Stimulated activated naive CD8-positive, alpha-beta T cell treated with anti-CD3 and anti-CD28 coated beads, Interleukin-15, Interleukin-2, amounts not matched to agents 100 ng/mL and 50 ng/mL, for 24 hours (primary cell): ENCODE data around the gene FGD3.
"Not testable (repeated sequence)": the region's sequence is repeated elsewhere in the genome, so short reads cannot be mapped to it uniquely, and the experiment has no call there.

Experiments used
- H3K27ac Mint-ChIP-seq: one replicate; pipeline ENCODE4 v1.8.0; 2021; ENCODE audit warnings: mild to moderate bottlenecking, mixed read lengths
- H3K27me3 Mint-ChIP-seq: one replicate; pipeline ENCODE4 v1.8.0; 2021; ENCODE audit warnings: mixed read lengths
- H3K36me3 Mint-ChIP-seq: one replicate; pipeline ENCODE4 v1.8.0; 2021; ENCODE audit warnings: low read depth, mixed read lengths
- H3K4me1 Mint-ChIP-seq: one replicate; pipeline ENCODE4 v1.8.0; 2021; ENCODE audit warnings: low read depth, mixed read lengths
- H3K4me3 Mint-ChIP-seq: one replicate; pipeline ENCODE4 v1.8.0; 2021; ENCODE audit warnings: mild to moderate bottlenecking, mixed read lengths
- H3K9me3 Mint-ChIP-seq: one replicate; pipeline ENCODE4 v1.8.0; 2021; ENCODE audit warnings: mixed read lengths

FGD3 gene

GRCh38 chr9:92979283-92980056 lies 32.1 kb downstream of the FGD3 start:
- H3K27ac Mint-ChIP-seq: peak overlapping the region; percentile 89
- peaks cover 70% of the 10 kb centered on the region for H3K36me3 Mint-ChIP-seq
- no peaks in the 10 kb centered on the region for H3K27me3 Mint-ChIP-seq
- peaks cover 76% of the 10 kb centered on the region for H3K4me1 Mint-ChIP-seq
- H3K4me3 Mint-ChIP-seq: peak overlapping the region; percentile 61
- H3K9me3 Mint-ChIP-seq: peaks cover 13% of the 10 kb centered on the region

- Mint-ChIP-seq H3K36me3 (peaks cover 73% of the 10 kb centered on the region), H3K4me1 (peaks cover 73% of the 10 kb centered on the region), H3K27ac (peak overlapping the region; percentile 89), H3K27me3 (no peaks in the 10 kb centered on the region), H3K4me3 (peak overlapping the region; percentile 61), H3K9me3 (peaks cover 13% of the 10 kb centered on the region)
Observed at GRCh38 chr9:92980085-92980745, 32.9 kb downstream of the FGD3 start.

- peaks cover 17% of the 10 kb centered on the region for H3K9me3 Mint-ChIP-seq
- peak overlapping the region; percentile 59 for H3K27ac Mint-ChIP-seq
- no peaks in the 10 kb centered on the region for H3K27me3 Mint-ChIP-seq
- H3K4me3 Mint-ChIP-seq: no peak overlapping the region
- peaks cover 82% of the 10 kb centered on the region for H3K36me3 Mint-ChIP-seq
- peaks cover 74% of the 10 kb centered on the region for H3K4me1 Mint-ChIP-seq
Observed at GRCh38 chr9:92982130-92982529, 34.8 kb downstream of the FGD3 start.

- peaks cover 74% of the 10 kb centered on the region for H3K4me1 Mint-ChIP-seq
- no peaks in the 10 kb centered on the region for H3K27me3 Mint-ChIP-seq
- peaks cover 83% of the 10 kb centered on the region for H3K36me3 Mint-ChIP-seq
- no peak overlapping the region for H3K27ac Mint-ChIP-seq
- H3K9me3 Mint-ChIP-seq: peaks cover 17% of the 10 kb centered on the region
- no peak overlapping the region for H3K4me3 Mint-ChIP-seq
Observed at GRCh38 chr9:92983984-92984589, 36.8 kb downstream of the FGD3 start.

- Mint-ChIP-seq H3K4me3 (no peak overlapping the region), H3K4me1 (peaks cover 74% of the 10 kb centered on the region), H3K36me3 (peaks cover 83% of the 10 kb centered on the region), H3K27ac (no peak overlapping the region), H3K9me3 (peaks cover 17% of the 10 kb centered on the region), H3K27me3 (no peaks in the 10 kb centered on the region)
Observed at GRCh38 chr9:92984976-92985375, 37.7 kb downstream of the FGD3 start.

GRCh38 chr9:92986176-92987119 lies 39.1 kb downstream of the FGD3 start:
- H3K27ac Mint-ChIP-seq: peak overlapping the region; percentile 76
- H3K27me3 Mint-ChIP-seq: no peaks in the 10 kb centered on the region
- peaks cover 17% of the 10 kb centered on the region for H3K9me3 Mint-ChIP-seq
- peaks cover 74% of the 10 kb centered on the region for H3K4me1 Mint-ChIP-seq
- H3K36me3 Mint-ChIP-seq: peaks cover 79% of the 10 kb centered on the region
- H3K4me3 Mint-ChIP-seq: no peak overlapping the region

GRCh38 chr9:92988215-92988768 lies 41.0 kb downstream of the FGD3 start:
- Mint-ChIP-seq H3K4me1 (peaks cover 80% of the 10 kb centered on the region), H3K36me3 (peaks cover 79% of the 10 kb centered on the region), H3K9me3 (peaks cover 13% of the 10 kb centered on the region), H3K27me3 (no peaks in the 10 kb centered on the region), H3K4me3 (no peak overlapping the region), H3K27ac (peak overlapping the region; percentile 32)

- Mint-ChIP-seq H3K4me1 (peaks cover 88% of the 10 kb centered on the region), H3K27ac (peak overlapping the region; percentile 70), H3K4me3 (no peak overlapping the region), H3K36me3 (peaks cover 77% of the 10 kb centered on the region), H3K9me3 (peaks cover 8% of the 10 kb centered on the region), H3K27me3 (no peaks in the 10 kb centered on the region)
Observed at GRCh38 chr9:92989561-92989960, 42.2 kb downstream of the FGD3 start.

- Mint-ChIP-seq H3K36me3 (peaks cover 80% of the 10 kb centered on the region), H3K4me1 (peaks cover 93% of the 10 kb centered on the region), H3K27ac (peak overlapping the region; percentile 66), H3K27me3 (no peaks in the 10 kb centered on the region), H3K4me3 (no peak overlapping the region), H3K9me3 (peaks cover 8% of the 10 kb centered on the region)
Observed at GRCh38 chr9:92990461-92990860, 43.1 kb downstream of the FGD3 start.

- Mint-ChIP-seq H3K27me3 (no peaks in the 10 kb centered on the region), H3K36me3 (peaks cover 82% of the 10 kb centered on the region), H3K4me3 (no peak overlapping the region), H3K9me3 (peaks cover 13% of the 10 kb centered on the region), H3K27ac (peak overlapping the region; percentile 22), H3K4me1 (peaks cover 96% of the 10 kb centered on the region)
Observed at GRCh38 chr9:92992549-92992948, 45.2 kb downstream of the FGD3 start.

- not testable (repeated sequence) for H3K27me3 Mint-ChIP-seq, H3K27ac Mint-ChIP-seq, H3K4me3 Mint-ChIP-seq
- Mint-ChIP-seq H3K36me3 (peaks cover 67% of the 10 kb centered on the region), H3K9me3 (peaks cover 12% of the 10 kb centered on the region), H3K4me1 (peaks cover 78% of the 10 kb centered on the region)
Observed at GRCh38 chr9:92998871-92999270, 51.5 kb downstream of the FGD3 start.

GRCh38 chr9:93001031-93001430 lies 53.7 kb downstream of the FGD3 start:
- peaks cover 66% of the 10 kb centered on the region for H3K4me1 Mint-ChIP-seq
- peak overlapping the region; percentile 64 for H3K27ac Mint-ChIP-seq
- no peak overlapping the region for H3K4me3 Mint-ChIP-seq
- H3K9me3 Mint-ChIP-seq: peaks cover 4% of the 10 kb centered on the region
- no peaks in the 10 kb centered on the region for H3K27me3 Mint-ChIP-seq
- peaks cover 60% of the 10 kb centered on the region for H3K36me3 Mint-ChIP-seq

- peaks cover 50% of the 10 kb centered on the region for H3K36me3 Mint-ChIP-seq
- no peaks in the 10 kb centered on the region for H3K9me3 Mint-ChIP-seq
- peak overlapping the region; percentile 61 for H3K27ac Mint-ChIP-seq
- no peaks in the 10 kb centered on the region for H3K27me3 Mint-ChIP-seq
- no peak overlapping the region for H3K4me3 Mint-ChIP-seq
- H3K4me1 Mint-ChIP-seq: peaks cover 50% of the 10 kb centered on the region
Observed at GRCh38 chr9:93002700-93003099, 55.4 kb downstream of the FGD3 start.
